Measurements from ENCODE around the gene FECH.

GRCh38 chr18:57527556-57528229 lies 58.8 kb downstream of the FECH start:
- no peak for TF ChIP-seq POLR2AphosphoS5 (IDR thresholded peaks at IDR 0.05)
- no peak for TF ChIP-seq POLR2A (IDR thresholded peaks at IDR 0.05)
- no peak for TF ChIP-seq CTCF (IDR thresholded peaks at IDR 0.05)
- TF ChIP-seq EP300 (IDR thresholded peaks at IDR 0.05): no peak

Measured in stomach (tissue), 4 donors.